GM12878 (cell line): ENCODE measurements around the gene GSTM4. TPM values are rescaled to one million over a fixed set of nuclear protein-coding genes. Genes with fewer than 3 reads are reported as not detected.
A peak's percentile ranks its signal among the peaks of the same experiment; 100 is the strongest.

Experiments
- ATF2 ChIP-seq: IDR thresholded peaks from 2 replicates; pipeline ENCODE4 v1.6.1; 2012; ENCODE audit warnings: low read length, inconsistent platforms
- BCL3 ChIP-seq: IDR thresholded peaks from 2 replicates; pipeline ENCODE4 v1.6.1; 2011; ENCODE audit warnings: borderline replicate concordance, low read depth, mild to moderate bottlenecking, moderate library complexity, low read length; ENCODE audit not compliant: insufficient read depth, poor library complexity, severe bottlenecking
- EZH2 ChIP-seq: IDR thresholded peaks from 2 replicates; pipeline ENCODE4 v1.6.1; 2012; ENCODE audit warnings: low read depth, mild to moderate bottlenecking, control low read depth, inconsistent platforms, low read length, borderline replicate concordance; ENCODE audit not compliant: control insufficient read depth
- MTA2 ChIP-seq: fragments of 450-650 bp; IDR thresholded peaks from 2 replicates; pipeline ENCODE4 v1.6.1; 2016; ENCODE audit warnings: low read depth, mild to moderate bottlenecking, moderate library complexity
- NFXL1 ChIP-seq: fragments of 450-650 bp; IDR thresholded peaks from 2 replicates; pipeline ENCODE4 v1.6.1; 2017; ENCODE audit warnings: antibody characterized with exemption, mild to moderate bottlenecking, borderline replicate concordance
- NKRF ChIP-seq: fragments of 450-650 bp; conservative IDR thresholded peaks from 2 replicates; pipeline ENCODE4 v1.6.1; 2017; ENCODE audit warnings: mild to moderate bottlenecking, moderate library complexity
- PAX8 ChIP-seq: fragments of 450-650 bp; IDR thresholded peaks from 2 replicates; pipeline ENCODE4 v1.6.1; 2017; ENCODE audit warnings: mild to moderate bottlenecking, moderate library complexity
- RAD21 ChIP-seq: IDR thresholded peaks from 2 replicates; pipeline ENCODE4 v1.6.1; 2011; ENCODE audit warnings: mild to moderate bottlenecking, low read depth, low read length, moderate library complexity; ENCODE audit not compliant: insufficient read depth
- RAD51 ChIP-seq: fragments of 450-650 bp; IDR thresholded peaks from 2 replicates; pipeline ENCODE4 v1.6.1; 2016; ENCODE audit warnings: moderate library complexity, mild to moderate bottlenecking, inconsistent platforms
- RBBP5 ChIP-seq: fragments of 200-600 bp; sonication (generic); conservative IDR thresholded peaks from 2 replicates; pipeline ENCODE4 v1.6.1; 2016
- SKIL ChIP-seq: fragments of 450-650 bp; IDR thresholded peaks from 2 replicates; pipeline ENCODE4 v1.6.1; 2017; ENCODE audit warnings: mild to moderate bottlenecking, low read depth, inconsistent platforms; ENCODE audit not compliant: poor library complexity, severe bottlenecking
- ZBED1 ChIP-seq: IDR thresholded peaks from 2 replicates; pipeline ENCODE4 v1.6.1; 2016; ENCODE audit warnings: borderline replicate concordance
- ZBTB40 ChIP-seq: fragments of 450-650 bp; IDR thresholded peaks from 2 replicates; pipeline ENCODE4 v1.6.1; 2016; ENCODE audit warnings: mild to moderate bottlenecking, moderate library complexity, borderline replicate concordance
- ZNF622 ChIP-seq: fragments of 450-650 bp; IDR thresholded peaks from 2 replicates; pipeline ENCODE4 v1.6.1; 2017; ENCODE audit warnings: mild to moderate bottlenecking, inconsistent platforms
- polyA plus RNA-seq, 11 experiments: library from polyadenylated mRNA; depleted of rRNA in 4 of 11; unstranded in 6 of 11; stranded (reverse) in 5 of 11; fragments of >200 nt; fragmentation: Nextera tagmentation in 4 of 11; fragmentation: Illumina TruSeq in 1 of 11; extraction: Ambion mirVana in 4 of 11; extraction: Trizol in 1 of 11; gene quantifications; 1 replicate in 1 of 11; 2 replicates in 10 of 11; pipeline versions ENCODE4 v1.2.1 to v1.2.3, GENCODE V29; 2011 to 2016; ENCODE audit warnings: inconsistent platforms in 2 of 11, missing spikeins in 2 of 11, low read depth in 1 of 11
- total RNA-seq, 4 experiments: library from RNA; depleted of rRNA in 3 of 4; stranded (reverse); fragments of >200 nt in 3 of 4; fragmentation: Illumina TruSeq in 1 of 4; extraction: Trizol in 1 of 4; gene quantifications; 2 replicates each; pipeline versions ENCODE4 v1.2.1 to v1.2.3, GENCODE V29; 2013 to 2021

GSTM4 gene
- total and polyA plus RNA-seq, 10 of the 15 experiments (the other 5 are each of a cell fraction or from before 2014, with no cell fraction given) = 14.3 to 37.2 (median 23.0) TPM

- TF ChIP-seq SKIL (no peak), BCL3 (no peak), NKRF (peak; percentile 68), PAX8 (no peak), EZH2 (no peak), ATF2 (no peak), NFXL1 (no peak), ZBTB40 (no peak), ZBED1 (no peak), MTA2 (no peak), ZNF622 (no peak), RBBP5 (no peak), RAD21 (no peak), RAD51 (peak; percentile 81)
Observed at GRCh38 chr1:109619576-109620400, 36.1 kb upstream of the GSTM4 start, which contains the start of the genes AMPD2 and GNAT2 (continued).
